ENCODE results near the gene SCRG1. TPM values are rescaled to one million over a fixed set of nuclear protein-coding genes. Genes with fewer than 3 reads are reported as not detected.

SCRG1 gene
- polyA plus RNA-seq, 2 of the 4 experiments (the other 2 are of a cell fraction) = not detected

GRCh38 chr4:173380987-173381386 is 17.9 kb downstream of the SCRG1 start:
- Histone ChIP-seq H3K4me1 (no peaks in the 10 kb centered on the region), H3K9me3 (no peaks in the 10 kb centered on the region), H3K27ac (no peak overlapping the region), H3K4me2 (no peak overlapping the region), H3K4me3 (no peak overlapping the region)
- FAIRE-seq (no peak), ATAC-seq (no peak), DNase-seq (ENCODE audit: low read depth in 1 of 2, low spot score in 1 of 2) (no peak)
- POLR2A ChIA-PET = no interaction called here
- CTCF ChIA-PET = no interaction called here
- TF ChIP-seq HDAC2 (IDR thresholded peaks at IDR 0.05) (no peak), HOXB13 (CRISPR knock-in tag; IDR thresholded peaks at IDR 0.05; ENCODE audit: low read depth) (no peak), ZSCAN20 (CRISPR knock-in tag; IDR thresholded peaks at IDR 0.05) (no peak), RFX5 (IDR thresholded peaks at IDR 0.05) (no peak), FOXS1 (CRISPR knock-in tag; IDR thresholded peaks at IDR 0.05) (no peak), HOXB5 (CRISPR knock-in tag; IDR thresholded peaks at IDR 0.05) (no peak), CHD4 (IDR thresholded peaks at IDR 0.05; ENCODE audit: borderline replicate concordance) (no peak), NFE2L2 (conservative IDR thresholded peaks at IDR 0.05; ENCODE audit: low read length) (no peak), JUN (IDR thresholded peaks at IDR 0.05) (no peak), NPAS2 (CRISPR knock-in tag; IDR thresholded peaks at IDR 0.05; ENCODE audit: borderline replicate concordance) (no peak), ATOH8 (CRISPR knock-in tag; IDR thresholded peaks at IDR 0.05; ENCODE audit: low read depth) (no peak), NR3C1 (IDR thresholded peaks at IDR 0.05) (no peak), TP53 (CRISPR knock-in tag; IDR thresholded peaks at IDR 0.05) (no peak), RNF2 (IDR thresholded peaks at IDR 0.05; ENCODE audit: borderline replicate concordance, low read depth) (no peak)

GRCh38 chr4:173379929-173380328 is 19.0 kb downstream of the SCRG1 start:
- H3K9me3 ChIP-seq = no peaks in the 10 kb centered on the region
- ChIA-PET POLR2A (no interaction called here), CTCF (interaction anchor here (1.1 kb wide), 1 partner anchor 79 kb away, joined by 3 read pairs; no protein-coding TSS in a partner anchor)
- WGBS (ENCODE audit: missing lambda C conversion rate) = 85% methylated on average over 3 of the region's 3 CpGs
- no peak overlapping the region for H3K27ac ChIP-seq
- ATAC-seq (no peak), FAIRE-seq (no peak), DNase-seq (ENCODE audit: low read depth in 1 of 2, low spot score in 1 of 2) (no peak)
- no peak overlapping the region for H3K4me3 ChIP-seq
- H3K4me2 ChIP-seq = no peak overlapping the region
- TF ChIP-seq TP53 (CRISPR knock-in tag; IDR thresholded peaks at IDR 0.05) (no peak), NR3C1 (IDR thresholded peaks at IDR 0.05) (no peak), JUN (IDR thresholded peaks at IDR 0.05) (no peak), ZNF302 (CRISPR knock-in tag; IDR thresholded peaks at IDR 0.05) (no peak), TFCP2L1 (CRISPR knock-in tag; IDR thresholded peaks at IDR 0.05) (no peak), HOXA7 (CRISPR knock-in tag; IDR thresholded peaks at IDR 0.05) (no peak), HEYL (CRISPR knock-in tag; IDR thresholded peaks at IDR 0.05) (no peak), USF2 (IDR thresholded peaks at IDR 0.05) (no peak)
- no peaks in the 10 kb centered on the region for H3K4me1 ChIP-seq

- H3K4me2 ChIP-seq = no peak overlapping the region
- no peak for TF ChIP-seq HES2 (IDR thresholded peaks at IDR 0.05)
- TF ChIP-seq MAFK (IDR thresholded peaks at IDR 0.05; ENCODE audit: partially characterized antibody) = peak; percentile 72
- DNase-seq (ENCODE audit: low read depth in 1 of 2, low spot score in 1 of 2) (no peak), FAIRE-seq (no peak), ATAC-seq (no peak)
- POLR2A ChIA-PET = no interaction called here
- H3K4me3 ChIP-seq = no peak overlapping the region
- WGBS (ENCODE audit: missing lambda C conversion rate) = 98% methylated on average over 2 of the region's 2 CpGs
- no peaks in the 10 kb centered on the region for H3K9me3 ChIP-seq
- peaks cover 10% of the 10 kb centered on the region; the same call in 2 of the 3 replicates for H3K4me1 ChIP-seq
- CTCF ChIA-PET = no interaction called here
- H3K27ac ChIP-seq = no peak overlapping the region
Observed at GRCh38 chr4:173374588-173374987, 24.3 kb downstream of the SCRG1 start.

All from A549 (cell line).